ENCODE data around the gene RNF223.
"Not testable (repeated sequence)": the region's sequence is repeated elsewhere in the genome, so short reads cannot be mapped to it uniquely, and the experiment has no call there.

The RNF223 gene

GRCh38 chr1:1059494-1060280 lies 14.4 kb downstream of the RNF223 start:
- DNase-seq (ENCODE audit: low spot score) = peak; percentile 94

- DNase-seq (ENCODE audit: low spot score) = no peak
Observed at GRCh38 chr1:1058921-1059493, 15.1 kb downstream of the RNF223 start.

- DNase-seq (ENCODE audit: low spot score) = no peak
Observed at GRCh38 chr1:1058088-1058905, 15.8 kb downstream of the RNF223 start.

GRCh38 chr1:1057769-1058087 lies 16.4 kb downstream of the RNF223 start:
- not testable (repeated sequence) for DNase-seq (ENCODE audit: low spot score)

GRCh38 chr1:1055841-1056736 lies 18.0 kb downstream of the RNF223 start:
- no peak for DNase-seq (ENCODE audit: low spot score)

- no peak for DNase-seq (ENCODE audit: low spot score)
Observed at GRCh38 chr1:1054971-1055370, 19.1 kb downstream of the RNF223 start.

GRCh38 chr1:1054099-1054700 lies 19.9 kb downstream of the RNF223 start:
- no peak for DNase-seq (ENCODE audit: low spot score)

- DNase-seq (ENCODE audit: low spot score) = no peak
Observed at GRCh38 chr1:1053682-1054081, 20.4 kb downstream of the RNF223 start.

GRCh38 chr1:1053022-1053421 lies 21.1 kb downstream of the RNF223 start:
- DNase-seq (ENCODE audit: low spot score) = no peak

- DNase-seq (ENCODE audit: low spot score) = no peak
Observed at GRCh38 chr1:1052003-1052840, 21.9 kb downstream of the RNF223 start.

GRCh38 chr1:1051127-1051810 lies 22.8 kb downstream of the RNF223 start:
- DNase-seq (ENCODE audit: low spot score) = no peak

GRCh38 chr1:1050577-1051052 lies 23.5 kb downstream of the RNF223 start:
- DNase-seq (ENCODE audit: low spot score) = no peak

GRCh38 chr1:1049318-1050165 lies 24.6 kb downstream of the RNF223 start:
- DNase-seq (ENCODE audit: low spot score) = no peak

GRCh38 chr1:1048765-1049164 lies 25.3 kb downstream of the RNF223 start:
- DNase-seq (ENCODE audit: low spot score) = no peak

GRCh38 chr1:1047963-1048362 lies 26.1 kb downstream of the RNF223 start:
- DNase-seq (ENCODE audit: low spot score) = no peak

GRCh38 chr1:1047407-1047806 lies 26.7 kb downstream of the RNF223 start:
- DNase-seq (ENCODE audit: low spot score) = no peak

- no peak for DNase-seq (ENCODE audit: low spot score)
Observed at GRCh38 chr1:1046767-1047166, 27.3 kb downstream of the RNF223 start.

- DNase-seq (ENCODE audit: low spot score) = no peak
Observed at GRCh38 chr1:1046243-1046642, 27.9 kb downstream of the RNF223 start.

GRCh38 chr1:1045129-1045528 lies 29.0 kb downstream of the RNF223 start:
- no peak for DNase-seq (ENCODE audit: low spot score)

Data from germinal center (tissue), 1 donor.